HuH-7 (cell line): ENCODE results near the gene PUSL1.

ENCODE experiments used
- DNase-seq: peaks from one replicate; pipeline ENCODE4 v3.0.0; 2011; ENCODE audit warnings: low spot score

Gene PUSL1

GRCh38 chr1:1295154-1295923 is 13.1 kb upstream of the PUSL1 start:
- DNase-seq: no peak

DNA sequence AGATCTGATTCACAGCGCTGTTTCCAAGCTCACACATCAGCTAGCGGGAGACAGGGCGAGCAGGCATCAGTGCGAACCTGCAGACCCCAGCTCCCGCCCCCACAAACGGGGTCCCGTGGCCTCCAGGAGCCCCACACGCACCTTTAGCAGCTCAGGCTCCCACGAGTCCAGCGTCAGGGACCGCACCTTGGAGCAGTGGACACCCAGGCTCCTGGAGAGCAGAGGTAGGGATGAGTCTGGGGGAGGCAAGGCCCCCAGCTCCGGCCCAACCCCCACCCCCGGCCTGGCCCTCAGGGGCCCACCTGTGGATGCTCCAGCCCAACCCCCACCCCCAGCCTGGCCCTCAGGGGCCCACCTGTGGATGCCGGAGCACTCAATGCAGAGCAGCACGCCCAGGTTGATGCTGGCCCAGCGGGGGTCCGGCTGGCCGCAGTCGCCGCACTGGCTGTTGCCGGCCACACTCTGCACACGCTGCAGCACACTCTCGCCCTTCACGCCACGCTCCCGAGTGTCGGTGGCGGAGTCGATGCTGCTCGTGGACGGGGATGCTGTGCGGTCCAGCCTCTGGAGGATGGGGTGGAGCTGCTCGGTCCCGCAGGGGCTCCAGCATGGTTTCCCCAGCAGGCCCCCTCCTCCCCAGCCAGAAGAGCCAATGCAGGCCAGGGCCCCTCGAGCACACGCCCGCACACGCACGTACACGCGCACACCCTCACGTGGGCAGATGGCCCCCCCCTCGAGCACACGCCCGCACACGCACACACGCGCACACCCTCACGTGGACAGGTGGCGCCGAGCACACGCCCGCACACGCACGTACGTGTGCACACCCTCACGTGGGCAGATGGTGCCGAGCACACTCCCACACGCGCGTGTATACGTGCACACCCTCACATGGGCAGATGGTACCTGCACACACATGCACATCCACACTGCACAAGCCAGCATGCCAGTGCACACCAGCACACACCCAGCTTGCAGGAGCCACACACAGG is 12.0 kb upstream of the PUSL1 start:
- no peak for DNase-seq

DNA sequence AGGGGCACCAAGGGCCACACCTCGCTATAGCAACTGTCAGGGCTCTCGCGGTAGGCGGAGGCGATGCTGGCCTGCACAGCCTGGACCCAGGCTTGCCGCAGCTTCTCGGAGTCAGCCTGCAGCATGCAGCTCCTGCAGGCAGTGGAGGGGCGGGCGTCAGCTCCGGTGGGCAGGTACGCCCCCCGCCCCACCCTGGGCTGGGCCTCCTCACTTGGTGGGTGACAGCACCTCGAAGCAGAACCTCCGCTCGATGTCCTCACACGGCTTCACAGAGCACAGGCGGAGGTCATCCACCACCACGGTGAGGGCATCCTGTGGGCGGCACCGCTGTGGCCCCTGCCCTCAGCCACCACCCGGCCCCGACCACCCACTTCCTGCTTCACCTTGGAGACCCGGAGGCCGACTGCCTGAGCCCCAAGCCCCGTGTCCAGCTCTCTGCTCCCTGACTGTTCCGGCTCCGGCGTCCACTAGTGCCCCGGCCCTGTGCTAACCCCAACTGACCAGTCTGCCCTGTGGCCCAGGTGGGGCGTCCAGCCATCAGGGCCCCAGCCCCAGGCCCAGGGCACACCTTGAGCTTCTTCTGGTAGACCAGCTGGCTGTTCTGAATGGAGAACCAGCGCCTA is 10.5 kb upstream of the PUSL1 start:
- DNase-seq: no peak

GRCh38 chr1:1298861-1299685 is 9.3 kb upstream of the PUSL1 start:
- no peak for DNase-seq

DNA sequence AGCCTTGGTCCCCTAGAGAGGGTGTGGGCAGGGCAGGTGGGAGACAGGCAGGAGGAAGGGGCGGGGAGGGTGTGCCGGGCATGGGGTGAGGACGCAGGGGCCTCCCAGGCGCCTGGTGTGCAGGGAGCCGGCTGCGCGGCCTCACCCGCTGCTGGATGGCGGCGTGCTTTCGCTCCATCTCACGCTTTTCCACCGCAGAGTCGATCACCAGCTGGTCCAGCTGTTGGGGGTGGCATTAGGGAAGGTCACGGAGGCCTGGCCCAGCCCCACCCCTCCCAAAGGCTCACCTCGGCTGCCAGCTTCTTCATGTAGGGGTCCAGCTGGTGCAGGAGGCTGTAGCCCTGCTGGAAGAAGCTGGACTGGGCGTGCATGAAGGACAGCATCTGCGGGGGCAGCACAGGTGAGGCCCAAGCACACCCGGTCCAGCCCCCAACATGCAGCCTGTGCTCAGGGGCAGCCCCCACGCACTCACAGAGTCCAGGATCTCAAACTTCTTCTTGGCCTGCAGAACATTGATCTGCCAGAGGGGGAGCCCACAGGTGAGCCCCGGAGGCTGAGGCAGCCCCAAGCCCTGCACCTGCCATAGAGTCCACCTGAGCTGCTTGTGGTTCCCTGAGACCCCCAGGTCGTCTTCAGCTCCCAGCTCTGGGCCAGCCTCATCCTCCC is 8.6 kb upstream of the PUSL1 start:
- DNase-seq: no peak

DNA sequence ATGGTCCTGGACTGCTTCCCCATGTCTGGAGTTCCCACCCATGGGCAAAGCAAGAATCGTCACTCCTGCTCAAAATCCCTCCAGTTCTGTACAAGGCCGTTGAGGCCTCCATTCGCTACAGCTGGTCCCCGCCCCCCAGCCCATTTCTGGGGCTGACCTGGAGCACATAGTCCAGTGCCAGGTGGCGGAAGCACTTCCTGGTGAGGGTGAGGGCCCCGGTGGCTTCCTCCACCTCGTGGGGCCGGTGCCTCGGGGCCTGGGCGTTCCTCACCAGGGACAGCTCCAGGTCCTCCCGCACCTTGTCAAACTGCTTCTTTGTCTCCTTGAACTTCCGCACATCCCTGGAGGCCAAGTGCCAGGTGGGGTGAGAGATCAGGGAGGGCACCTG is 8.1 kb upstream of the PUSL1 start:
- DNase-seq: no peak

DNA sequence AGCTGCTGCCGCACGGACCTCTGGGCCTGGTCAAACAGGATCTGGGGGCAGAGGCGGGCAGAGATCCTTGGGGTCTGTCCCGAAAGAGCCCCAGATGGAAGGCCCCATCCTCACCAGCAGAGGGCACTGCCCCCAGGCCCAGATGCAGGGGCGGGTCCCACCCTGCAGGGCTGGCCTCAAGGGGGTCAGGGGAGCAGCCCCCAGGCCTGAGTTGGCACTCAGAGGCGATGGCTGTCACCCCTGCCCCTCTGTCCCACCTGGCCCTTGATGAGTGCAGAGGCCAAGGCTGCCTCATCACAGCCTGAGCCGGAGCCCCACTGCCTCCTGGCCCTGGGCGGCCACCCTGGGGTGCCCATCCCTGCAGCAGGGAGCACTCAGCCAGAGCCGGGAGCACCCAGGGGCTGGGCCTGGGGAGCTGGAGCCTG is 6.4 kb upstream of the PUSL1 start:
- DNase-seq: no peak

- DNase-seq: no peak
Observed at GRCh38 chr1:1302951-1303509, 5.4 kb upstream of the PUSL1 start.

DNA sequence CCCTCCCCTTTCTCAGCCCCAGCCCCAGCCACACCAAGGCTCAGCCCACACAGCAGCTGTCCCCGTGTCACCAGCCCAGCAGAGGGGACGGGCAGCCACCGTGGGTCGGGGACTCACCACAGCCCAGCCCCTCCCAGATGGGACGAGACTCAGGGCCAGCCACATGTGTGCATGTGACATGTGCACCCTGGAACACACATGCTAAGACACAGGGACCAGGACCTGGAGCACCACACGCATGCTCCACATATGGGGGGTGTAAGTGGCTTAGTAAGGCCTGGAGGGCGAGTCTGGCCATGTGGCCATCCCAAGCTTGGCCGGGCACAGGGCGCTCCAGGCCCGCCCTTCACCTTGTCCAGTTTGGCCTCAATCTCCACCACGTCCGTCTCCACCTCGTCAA is 4.7 kb upstream of the PUSL1 start:
- DNase-seq: no peak

GRCh38 chr1:1304331-1305299 is 3.8 kb upstream of the PUSL1 start:
- DNase-seq: no peak

- no peak for DNase-seq
Observed at GRCh38 chr1:1305300-1306069, 2.9 kb upstream of the PUSL1 start.

- DNase-seq: no peak
Observed at GRCh38 chr1:1306070-1306660, 2.2 kb upstream of the PUSL1 start.

- DNase-seq: no peak
Observed at GRCh38 chr1:1306661-1307260, 1.6 kb upstream of the PUSL1 start.

DNA sequence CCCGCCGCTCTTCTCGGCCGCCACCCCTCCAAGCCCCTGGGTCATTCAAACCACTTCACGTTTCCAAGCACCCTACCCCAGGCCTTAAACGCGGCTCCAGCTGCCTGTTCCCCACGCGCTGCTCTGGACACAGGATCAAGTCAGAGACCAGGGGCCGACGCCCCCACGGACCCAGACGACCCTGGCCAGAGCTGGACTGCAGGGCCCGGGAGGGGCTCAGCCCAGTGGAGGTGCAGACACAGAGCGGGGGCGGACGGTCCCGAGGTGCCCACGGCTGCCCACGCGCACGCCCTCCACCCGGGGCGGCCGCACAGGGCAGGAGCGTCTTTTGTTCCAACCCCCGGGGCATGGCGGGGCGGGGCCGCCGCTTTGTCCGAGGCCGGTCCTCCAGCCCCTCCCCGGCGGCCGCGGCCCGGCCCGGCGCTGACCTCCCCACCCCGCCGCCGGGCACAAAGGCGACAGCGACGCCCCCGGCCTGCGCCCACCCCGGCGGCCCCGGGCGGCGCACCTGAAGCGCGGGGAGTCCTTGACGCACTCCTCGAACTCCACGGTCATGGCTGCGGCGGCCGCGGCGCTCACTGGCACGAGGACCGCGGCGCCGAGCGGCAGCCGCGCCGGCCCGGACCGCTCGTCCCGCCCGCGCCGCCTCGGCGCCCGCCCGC is 1.0 kb upstream of the PUSL1 start:
- no peak for DNase-seq

- DNase-seq: no peak
Observed at GRCh38 chr1:1308756-1309250, 406 bp downstream of the PUSL1 start.

DNA sequence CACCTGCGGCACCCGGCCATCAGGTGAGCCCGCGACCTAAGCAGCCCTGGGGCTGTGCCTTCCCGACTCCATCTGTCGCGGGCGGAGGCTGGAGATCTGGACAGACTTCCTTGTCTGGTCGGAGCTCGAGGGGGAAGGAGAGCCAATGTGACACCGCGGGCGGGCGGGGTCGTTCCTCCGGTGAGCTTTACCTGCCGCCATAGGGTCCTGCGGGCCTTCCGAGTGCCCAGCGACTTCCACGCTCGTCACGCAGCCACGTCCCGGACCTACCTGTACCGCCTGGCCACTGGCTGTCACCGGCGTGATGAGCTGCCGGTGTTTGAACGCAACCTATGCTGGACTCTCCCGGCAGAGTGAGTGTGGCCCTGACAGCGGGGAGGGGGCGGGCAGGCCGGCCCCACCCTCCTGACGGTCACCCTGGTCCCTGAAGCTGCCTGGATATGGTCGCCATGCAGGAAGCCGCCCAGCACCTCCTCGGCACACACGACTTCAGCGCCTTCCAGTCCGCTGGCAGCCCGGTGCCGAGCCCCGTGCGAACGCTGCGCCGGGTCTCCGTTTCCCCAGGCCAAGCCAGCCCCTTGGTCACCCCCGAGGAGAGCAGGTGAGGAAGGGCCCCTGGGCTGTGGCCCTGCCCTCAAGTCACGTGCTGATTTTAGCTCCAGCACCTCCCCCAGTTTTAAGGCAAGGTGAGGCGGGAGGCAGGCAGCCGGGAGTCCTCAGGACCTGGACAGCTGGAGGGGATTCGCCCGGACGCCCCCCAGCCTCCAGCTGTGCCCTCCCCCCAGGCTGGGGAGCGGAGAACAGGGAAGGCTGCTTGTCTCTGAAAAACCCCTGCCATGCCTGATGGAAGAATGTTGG is 1.1 kb downstream of the PUSL1 start:
- no peak for DNase-seq

GRCh38 chr1:1310109-1310385 is 1.6 kb downstream of the PUSL1 start:
- DNase-seq: no peak
